GM12878 (cell line): ENCODE results near the gene UBE3B. TPM values are rescaled to one million over a fixed set of nuclear protein-coding genes. Genes with fewer than 3 reads are reported as not detected.
A peak's percentile ranks its signal among the peaks of the same experiment; 100 is the strongest.

ENCODE experiments used
- ATAC-seq: fragments of 200-7000 bp; cut with Tn5 transposase; 3 replicates; pipeline ENCODE4 v1.9.1; 2020; ENCODE audit warnings: mild to moderate bottlenecking, moderate library complexity
- BruUV-seq: library from RNA; stranded (reverse); fragments of 400-500 nt; replicated peaks from 2 replicates; lab custom pipeline; 2021; lab: Mats Ljungman, UMichigan
- CTCF ChIA-PET: fragments of 300-600 bp; sonication (Branson Sonifier 250); formaldehyde crosslinking; extraction: SDS; loops from one replicate; lab custom pipeline; 2021; ENCODE audit warnings: inconsistent platforms; lab: Yijun Ruan, JAX
- POLR2A ChIA-PET: fragments of 350-600 bp; formaldehyde crosslinking; extraction: SDS; loops from one replicate; lab custom pipeline; 2021; ENCODE audit warnings: inconsistent platforms; lab: Charles Lee
- RAD21 ChIA-PET: fragments of 300-600 bp; sonication (Branson Sonifier 250); formaldehyde crosslinking; loops from one replicate; lab custom pipeline; 2023; ENCODE audit warnings: antibody characterized with exemption; ENCODE audit not compliant: unreplicated experiment; lab: Charles Lee
- SMC1A ChIA-PET: fragments of 300-600 bp; sonication (Branson Sonifier 250); formaldehyde crosslinking; loops from one replicate; lab custom pipeline; 2023; ENCODE audit not compliant: unreplicated experiment, uncharacterized antibody; lab: Charles Lee
- DNase-seq: peaks from one replicate; pipeline ENCODE4 v3.0.0-alpha.2; 2011; ENCODE audit warnings: low read depth, low spot score
- FAIRE-seq: peaks from 3 replicates; lab custom pipeline; 2011; peaks lifted over from hg19 to GRCh38; lab: Jason Lieb, UNC
- H2AFZ ChIP-seq: 2 replicates; pipeline ENCODE4 v1.6.0; 2011; ENCODE audit warnings: low read depth, low read length, control low read depth; ENCODE audit not compliant: control insufficient read depth
- H3K27ac ChIP-seq: 2 replicates; pipeline ENCODE4 v1.5.1; 2011; ENCODE audit warnings: control low read depth; ENCODE audit not compliant: control insufficient read depth, insufficient read depth
- H3K27me3 ChIP-seq, 2 experiments: replicated peaks in 1 of 2; 2 replicates each; pipeline versions ENCODE4 v1.6.0 to v1.6.1; 2011; ENCODE audit warnings: low read length in 1 of 2; ENCODE audit not compliant: control insufficient read depth in 2 of 2, insufficient read depth in 2 of 2
- H3K36me3 ChIP-seq, 2 experiments: 2 replicates each; pipeline ENCODE4 v1.5.1; 2011; ENCODE audit warnings: low read length in 1 of 2; ENCODE audit not compliant: control insufficient read depth in 2 of 2, insufficient read depth in 2 of 2
- H3K4me1 ChIP-seq: 2 replicates; pipeline ENCODE4 v1.6.1; 2011; ENCODE audit warnings: mild to moderate bottlenecking, low read length, moderate library complexity, mixed read lengths; ENCODE audit not compliant: control insufficient read depth, insufficient read depth
- H3K4me2 ChIP-seq: 2 replicates; pipeline ENCODE4 v1.6.0; 2011; ENCODE audit warnings: control low read depth; ENCODE audit not compliant: control insufficient read depth, insufficient read depth
- H3K4me3 ChIP-seq: fragments of 200-600 bp; sonication (generic); 2 replicates; pipeline ENCODE4 v1.5.1; 2016
- H3K79me2 ChIP-seq: 2 replicates; pipeline ENCODE4 v1.6.0; 2011; ENCODE audit warnings: low read length; ENCODE audit not compliant: control insufficient read depth, insufficient read depth
- H3K9ac ChIP-seq: 2 replicates; pipeline ENCODE4 v1.8.0; 2011; ENCODE audit warnings: low read length, control low read depth, mixed read lengths; ENCODE audit not compliant: control insufficient read depth, insufficient read depth
- H3K9me3 ChIP-seq: replicated peaks from 3 replicates; pipeline ENCODE4 v1.5.1; 2011; ENCODE audit warnings: mild to moderate bottlenecking, low read length; ENCODE audit not compliant: control insufficient read depth, insufficient read depth
- H4K20me1 ChIP-seq: 2 replicates; pipeline ENCODE4 v1.6.0; 2011; ENCODE audit not compliant: control insufficient read depth, insufficient read depth
- BCL11A ChIP-seq: IDR thresholded peaks from 2 replicates; pipeline ENCODE4 v1.6.1; 2011; ENCODE audit warnings: low read depth, low read length
- CBX3 ChIP-seq: fragments of 200-600 bp; sonication (generic); IDR thresholded peaks from 2 replicates; pipeline ENCODE4 v1.6.1; 2016; ENCODE audit warnings: low read depth, borderline replicate concordance
- CHD4 ChIP-seq: fragments of 200-600 bp; sonication (generic); IDR thresholded peaks from 2 replicates; pipeline ENCODE4 v1.6.1; 2016; ENCODE audit warnings: mild to moderate bottlenecking
- GATAD2B ChIP-seq: fragments of 450-650 bp; conservative IDR thresholded peaks from 2 replicates; pipeline ENCODE4 v1.6.1; 2017; ENCODE audit warnings: low read depth, mild to moderate bottlenecking, moderate library complexity
- NFIC ChIP-seq: IDR thresholded peaks from 2 replicates; pipeline ENCODE4 v1.6.1; 2012; ENCODE audit warnings: low read depth, mild to moderate bottlenecking, inconsistent platforms, low read length, moderate library complexity
- NFYB ChIP-seq: IDR thresholded peaks from 2 replicates; pipeline ENCODE4 v1.6.1; 2011; ENCODE audit warnings: low read depth, mild to moderate bottlenecking, low read length, improper control_type of control experiment, moderate library complexity; ENCODE audit not compliant: insufficient read depth
- NRF1 ChIP-seq: conservative IDR thresholded peaks from 2 replicates; pipeline ENCODE4 v1.6.1; 2011; ENCODE audit warnings: mild to moderate bottlenecking, low read depth, low read length, improper control_type of control experiment
- RBBP5 ChIP-seq: fragments of 200-600 bp; sonication (generic); conservative IDR thresholded peaks from 2 replicates; pipeline ENCODE4 v1.6.1; 2016
- SIN3A ChIP-seq: IDR thresholded peaks from 2 replicates; pipeline ENCODE4 v1.6.1; 2012; ENCODE audit warnings: low read depth, low read length, improper control_type of control experiment
- SMC3 ChIP-seq: IDR thresholded peaks from 2 replicates; pipeline ENCODE4 v1.6.1; 2011; ENCODE audit warnings: low read length, improper control_type of control experiment, borderline replicate concordance
- TCF3 ChIP-seq: IDR thresholded peaks from 2 replicates; pipeline ENCODE4 v1.6.1; 2012; ENCODE audit warnings: low read depth, mild to moderate bottlenecking, low read length, borderline replicate concordance; ENCODE audit not compliant: insufficient read depth
- ZNF207 ChIP-seq: fragments of 450-650 bp; IDR thresholded peaks from 2 replicates; pipeline ENCODE4 v1.6.1; 2014; ENCODE audit warnings: antibody characterized with exemption, mild to moderate bottlenecking, borderline replicate concordance
- ZNF217 ChIP-seq: fragments of 450-650 bp; IDR thresholded peaks from 2 replicates; pipeline ENCODE4 v1.6.1; 2017; ENCODE audit warnings: antibody characterized with exemption, mild to moderate bottlenecking
- WGBS: methylation state at CpG from one replicate; pipeline ENCODE4 v1.1.6; 2016; ENCODE audit warnings: low lambda C conversion rate; ENCODE audit not compliant: insufficient replicate concordance, insufficient coverage; ENCODE audit errors: missing lambda C conversion rate; 5-methylcytosine and 5-hydroxymethylcytosine counted together
- in situ Hi-C: fragments of 300-500 bp; cut with MboI; formaldehyde crosslinking; loops from 9 replicates; pipeline ENCODE4 v1.14.3; 2018; ENCODE audit warnings: mixed read lengths
- intact Hi-C: fragments of 100-400 bp; cut with micrococcal nuclease; formaldehyde crosslinking; loops from one replicate; pipeline ENCODE4 v1.14.2; 2022; ENCODE audit not compliant: unreplicated experiment
- polyA plus RNA-seq, 11 experiments: library from polyadenylated mRNA; depleted of rRNA in 4 of 11; unstranded in 6 of 11; stranded (reverse) in 5 of 11; fragments of >200 nt; fragmentation: Nextera tagmentation in 4 of 11; fragmentation: Illumina TruSeq in 1 of 11; extraction: Ambion mirVana in 4 of 11; extraction: Trizol in 1 of 11; gene quantifications; 1 replicate in 1 of 11; 2 replicates in 10 of 11; pipeline versions ENCODE4 v1.2.1 to v1.2.3, GENCODE V29; 2011 to 2016; ENCODE audit warnings: inconsistent platforms in 2 of 11, missing spikeins in 2 of 11, low read depth in 1 of 11
- total RNA-seq, 4 experiments: library from RNA; depleted of rRNA in 3 of 4; stranded (reverse); fragments of >200 nt in 3 of 4; fragmentation: Illumina TruSeq in 1 of 4; extraction: Trizol in 1 of 4; gene quantifications; 2 replicates each; pipeline versions ENCODE4 v1.2.1 to v1.2.3, GENCODE V29; 2013 to 2021
- TF ChIP-seq, protein P1 (sequence below): IDR thresholded peaks from 2 replicates; pipeline ENCODE4 v1.6.1; 2011; ENCODE audit warnings: borderline replicate concordance, low read depth, mild to moderate bottlenecking, moderate library complexity, low read length; ENCODE audit not compliant: insufficient read depth, poor library complexity, severe bottlenecking
- TF ChIP-seq, protein P2 (sequence below): fragments of 450-650 bp; IDR thresholded peaks from 2 replicates; pipeline ENCODE4 v1.6.1; 2016; ENCODE audit warnings: mild to moderate bottlenecking
- TF ChIP-seq, protein P3 (sequence below): fragments of 450-650 bp; conservative IDR thresholded peaks from 2 replicates; pipeline ENCODE4 v1.6.1; 2017; ENCODE audit warnings: mild to moderate bottlenecking, moderate library complexity
- TF ChIP-seq, protein P4 (sequence below): IDR thresholded peaks from 2 replicates; pipeline ENCODE4 v1.6.1; 2012; ENCODE audit warnings: low read depth, low read length, improper control_type of control experiment
- TF ChIP-seq, protein P5 (sequence below): IDR thresholded peaks from 2 replicates; pipeline ENCODE4 v1.6.1; 2012; ENCODE audit warnings: low read length, inconsistent platforms

The UBE3B gene
- total and polyA plus RNA-seq, 10 of the 15 experiments (the other 5 are each of a cell fraction or from before 2014, with no cell fraction given): 7.4 to 25.3 (median 17.1) TPM

DNA sequence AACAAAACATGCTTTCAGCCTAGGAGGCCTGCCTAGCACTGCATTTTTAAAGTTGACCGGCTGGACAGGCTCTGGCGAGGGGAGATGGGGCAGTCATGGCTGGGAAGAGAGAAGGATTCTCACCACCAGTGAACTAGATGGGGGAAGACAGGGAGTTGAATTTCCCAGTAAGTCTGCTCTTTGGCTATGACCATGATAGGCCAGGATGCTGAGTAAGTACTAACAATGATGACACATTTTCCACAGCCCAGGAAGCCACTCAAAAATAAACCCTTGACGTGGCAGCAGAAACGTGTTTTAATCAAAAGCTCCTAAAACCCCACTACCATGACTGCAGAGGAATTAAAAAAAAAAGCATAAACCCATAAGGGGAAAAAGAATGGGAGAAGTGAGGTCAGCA, 19.3 kb upstream of the UBE3B start (continued):
- TF ChIP-seq, protein P1, sequence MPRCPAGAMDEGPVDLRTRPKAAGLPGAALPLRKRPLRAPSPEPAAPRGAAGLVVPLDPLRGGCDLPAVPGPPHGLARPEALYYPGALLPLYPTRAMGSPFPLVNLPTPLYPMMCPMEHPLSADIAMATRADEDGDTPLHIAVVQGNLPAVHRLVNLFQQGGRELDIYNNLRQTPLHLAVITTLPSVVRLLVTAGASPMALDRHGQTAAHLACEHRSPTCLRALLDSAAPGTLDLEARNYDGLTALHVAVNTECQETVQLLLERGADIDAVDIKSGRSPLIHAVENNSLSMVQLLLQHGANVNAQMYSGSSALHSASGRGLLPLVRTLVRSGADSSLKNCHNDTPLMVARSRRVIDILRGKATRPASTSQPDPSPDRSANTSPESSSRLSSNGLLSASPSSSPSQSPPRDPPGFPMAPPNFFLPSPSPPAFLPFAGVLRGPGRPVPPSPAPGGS: no peak
- TF ChIP-seq NRF1: no peak
- TF ChIP-seq, protein P2, sequence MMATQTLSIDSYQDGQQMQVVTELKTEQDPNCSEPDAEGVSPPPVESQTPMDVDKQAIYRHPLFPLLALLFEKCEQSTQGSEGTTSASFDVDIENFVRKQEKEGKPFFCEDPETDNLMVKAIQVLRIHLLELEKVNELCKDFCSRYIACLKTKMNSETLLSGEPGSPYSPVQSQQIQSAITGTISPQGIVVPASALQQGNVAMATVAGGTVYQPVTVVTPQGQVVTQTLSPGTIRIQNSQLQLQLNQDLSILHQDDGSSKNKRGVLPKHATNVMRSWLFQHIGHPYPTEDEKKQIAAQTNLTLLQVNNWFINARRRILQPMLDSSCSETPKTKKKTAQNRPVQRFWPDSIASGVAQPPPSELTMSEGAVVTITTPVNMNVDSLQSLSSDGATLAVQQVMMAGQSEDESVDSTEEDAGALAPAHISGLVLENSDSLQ: no peak
- TF ChIP-seq SIN3A: no peak
- TF ChIP-seq CBX3: no peak
- TF ChIP-seq BCL11A: no peak
- no peak for TF ChIP-seq CHD4
- TF ChIP-seq GATAD2B: no peak
- TF ChIP-seq NFYB: no peak
- TF ChIP-seq SMC3: no peak

DNA sequence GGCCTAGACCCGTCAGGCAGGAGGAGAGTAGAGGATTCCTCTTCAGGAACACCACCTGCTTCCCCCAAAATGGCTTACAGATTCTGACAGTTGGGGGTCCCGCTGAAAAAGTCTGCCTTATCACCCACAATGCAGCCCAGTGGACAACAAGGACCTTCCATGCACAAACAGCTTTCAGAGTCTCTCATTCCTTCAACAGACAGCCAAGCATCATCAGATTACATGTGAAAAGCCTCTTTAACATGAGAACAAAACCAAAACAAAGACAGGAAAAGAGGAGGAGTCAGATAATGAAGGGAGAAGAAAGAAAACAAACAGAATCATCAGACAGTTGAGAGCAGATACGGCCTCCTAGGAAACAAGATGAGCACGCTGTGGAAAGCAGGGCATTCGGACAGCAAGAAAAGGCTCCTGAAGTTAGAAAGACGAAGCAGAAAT, 18.6 kb upstream of the UBE3B start:
- ChIA-PET SMC1A (no interaction called here), RAD21 (no interaction called here), POLR2A (no interaction called here), CTCF (no interaction called here)
- Histone ChIP-seq H3K79me2 (no peaks in the 10 kb centered on the region; the same call in none of the 2 replicates), H3K9me3 (no peaks in the 10 kb centered on the region), H3K27ac (no peak overlapping the region), H3K4me1 (peaks cover 3% of the 10 kb centered on the region; the same call in 1 of the 2 replicates), H3K27me3 (no peaks in the 10 kb centered on the region), H2AFZ (no peak overlapping the region), H3K4me3 (no peak overlapping the region), H4K20me1 (no peaks in the 10 kb centered on the region), H3K9ac (no peak overlapping the region), H3K36me3 (peaks cover 7 to 17% of the 10 kb centered on the region in 2 experiments), H3K4me2 (no peak overlapping the region)
- 92% methylated on average over 6 of the region's 6 CpGs for WGBS
- intact Hi-C loops: no loop called here
- FAIRE-seq: no peak
- in situ Hi-C loops: no loop called here
- BruUV-seq: TSS peak; percentile 25
- no peak for DNase-seq
- ATAC-seq: no peak
- TF ChIP-seq, protein P3, sequence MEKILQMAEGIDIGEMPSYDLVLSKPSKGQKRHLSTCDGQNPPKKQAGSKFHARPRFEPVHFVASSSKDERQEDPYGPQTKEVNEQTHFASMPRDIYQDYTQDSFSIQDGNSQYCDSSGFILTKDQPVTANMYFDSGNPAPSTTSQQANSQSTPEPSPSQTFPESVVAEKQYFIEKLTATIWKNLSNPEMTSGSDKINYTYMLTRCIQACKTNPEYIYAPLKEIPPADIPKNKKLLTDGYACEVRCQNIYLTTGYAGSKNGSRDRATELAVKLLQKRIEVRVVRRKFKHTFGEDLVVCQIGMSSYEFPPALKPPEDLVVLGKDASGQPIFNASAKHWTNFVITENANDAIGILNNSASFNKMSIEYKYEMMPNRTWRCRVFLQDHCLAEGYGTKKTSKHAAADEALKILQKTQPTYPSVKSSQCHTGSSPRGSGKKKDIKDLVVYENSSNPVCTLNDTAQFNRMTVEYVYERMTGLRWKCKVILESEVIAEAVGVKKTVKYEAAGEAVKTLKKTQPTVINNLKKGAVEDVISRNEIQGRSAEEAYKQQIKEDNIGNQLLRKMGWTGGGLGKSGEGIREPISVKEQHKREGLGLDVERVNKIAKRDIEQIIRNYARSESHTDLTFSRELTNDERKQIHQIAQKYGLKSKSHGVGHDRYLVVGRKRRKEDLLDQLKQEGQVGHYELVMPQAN: no peak
- TF ChIP-seq RBBP5 (no peak), TCF3 (no peak), ZNF217 (no peak), NFIC (no peak), ZNF207 (no peak)
- TF ChIP-seq, protein P4, sequence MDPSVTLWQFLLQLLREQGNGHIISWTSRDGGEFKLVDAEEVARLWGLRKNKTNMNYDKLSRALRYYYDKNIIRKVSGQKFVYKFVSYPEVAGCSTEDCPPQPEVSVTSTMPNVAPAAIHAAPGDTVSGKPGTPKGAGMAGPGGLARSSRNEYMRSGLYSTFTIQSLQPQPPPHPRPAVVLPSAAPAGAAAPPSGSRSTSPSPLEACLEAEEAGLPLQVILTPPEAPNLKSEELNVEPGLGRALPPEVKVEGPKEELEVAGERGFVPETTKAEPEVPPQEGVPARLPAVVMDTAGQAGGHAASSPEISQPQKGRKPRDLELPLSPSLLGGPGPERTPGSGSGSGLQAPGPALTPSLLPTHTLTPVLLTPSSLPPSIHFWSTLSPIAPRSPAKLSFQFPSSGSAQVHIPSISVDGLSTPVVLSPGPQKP: no peak
- TF ChIP-seq, protein P5, sequence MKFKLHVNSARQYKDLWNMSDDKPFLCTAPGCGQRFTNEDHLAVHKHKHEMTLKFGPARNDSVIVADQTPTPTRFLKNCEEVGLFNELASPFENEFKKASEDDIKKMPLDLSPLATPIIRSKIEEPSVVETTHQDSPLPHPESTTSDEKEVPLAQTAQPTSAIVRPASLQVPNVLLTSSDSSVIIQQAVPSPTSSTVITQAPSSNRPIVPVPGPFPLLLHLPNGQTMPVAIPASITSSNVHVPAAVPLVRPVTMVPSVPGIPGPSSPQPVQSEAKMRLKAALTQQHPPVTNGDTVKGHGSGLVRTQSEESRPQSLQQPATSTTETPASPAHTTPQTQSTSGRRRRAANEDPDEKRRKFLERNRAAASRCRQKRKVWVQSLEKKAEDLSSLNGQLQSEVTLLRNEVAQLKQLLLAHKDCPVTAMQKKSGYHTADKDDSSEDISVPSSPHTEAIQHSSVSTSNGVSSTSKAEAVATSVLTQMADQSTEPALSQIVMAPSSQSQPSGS: no peak
